ENCODE results near the gene JMJD4. TPM values are rescaled to one million over a fixed set of nuclear protein-coding genes. Genes with fewer than 3 reads are reported as not detected.

JMJD4 gene
- total RNA-seq, 1 donor from 2014 or later, result 13.5 TPM

GRCh38 chr1:227728892-227729143 lies 6.3 kb downstream of the JMJD4 start:
- DNase-seq (ENCODE audit: low read depth), result no peak
- H3K4me3 ChIP-seq (ENCODE audit: low read depth, low read length), result peak overlapping the region; percentile 68
- TF ChIP-seq CTCF (conservative IDR thresholded peaks at IDR 0.05; ENCODE audit: low read depth, low read length), result no peak

GRCh38 chr1:227728059-227728891 lies 6.8 kb downstream of the JMJD4 start:
- peak; percentile 52 for DNase-seq (ENCODE audit: low read depth)
- no peak for TF ChIP-seq CTCF (conservative IDR thresholded peaks at IDR 0.05; ENCODE audit: low read depth, low read length)
- peak overlapping the region; percentile 68 for H3K4me3 ChIP-seq (ENCODE audit: low read depth, low read length)

- TF ChIP-seq CTCF (conservative IDR thresholded peaks at IDR 0.05; ENCODE audit: low read depth, low read length), result no peak
- no peak for DNase-seq (ENCODE audit: low read depth)
- no peak overlapping the region for H3K4me3 ChIP-seq (ENCODE audit: low read depth, low read length)
These were observed 8.0 kb downstream of the JMJD4 start for GRCh38 chr1:227726924-227727599.

GRCh38 chr1:227726318-227726717 lies 8.8 kb downstream of the JMJD4 start:
- no peak for DNase-seq (ENCODE audit: low read depth)
- no peak overlapping the region for H3K4me3 ChIP-seq (ENCODE audit: low read depth, low read length)
- no peak for TF ChIP-seq CTCF (conservative IDR thresholded peaks at IDR 0.05; ENCODE audit: low read depth, low read length)

GRCh38 chr1:227725046-227725445 lies 10.1 kb downstream of the JMJD4 start:
- no peak overlapping the region for H3K4me3 ChIP-seq (ENCODE audit: low read depth, low read length)
- DNase-seq (ENCODE audit: low read depth), result no peak
- no peak for TF ChIP-seq CTCF (conservative IDR thresholded peaks at IDR 0.05; ENCODE audit: low read depth, low read length)

- no peak for TF ChIP-seq CTCF (conservative IDR thresholded peaks at IDR 0.05; ENCODE audit: low read depth, low read length)
These were observed 11.6 kb downstream of the JMJD4 start for GRCh38 chr1:227723474-227723873.

GRCh38 chr1:227718932-227719331 lies 16.2 kb downstream of the JMJD4 start:
- H3K4me3 ChIP-seq (ENCODE audit: low read depth, low read length), result no peak overlapping the region
- TF ChIP-seq CTCF (conservative IDR thresholded peaks at IDR 0.05; ENCODE audit: low read depth, low read length), result no peak
- DNase-seq (ENCODE audit: low read depth), result no peak

More at GRCh38 chr1:227723474-227723873, 11.6 kb downstream of the JMJD4 start:
- no peak overlapping the region for H3K4me3 ChIP-seq (ENCODE audit: low read depth, low read length)
- DNase-seq (ENCODE audit: low read depth), result no peak

Data from epithelial cell of proximal tubule (primary cell).